Stimulated activated CD8-positive, alpha-beta memory T cell treated with anti-CD3 and anti-CD28 coated beads, Interleukin-7, amount 100 ng/mL, for 4 hours (primary cell): ENCODE data around the gene DAPL1.

Experiments used
- DNase-seq, 2 donors: peaks; one replicate each; pipeline ENCODE4 v3.0.0-alpha.2; 2020; ENCODE audit warnings: low read depth in 2 of 2

The DAPL1 gene, protein sequence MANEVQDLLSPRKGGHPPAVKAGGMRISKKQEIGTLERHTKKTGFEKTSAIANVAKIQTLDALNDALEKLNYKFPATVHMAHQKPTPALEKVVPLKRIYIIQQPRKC

DNA sequence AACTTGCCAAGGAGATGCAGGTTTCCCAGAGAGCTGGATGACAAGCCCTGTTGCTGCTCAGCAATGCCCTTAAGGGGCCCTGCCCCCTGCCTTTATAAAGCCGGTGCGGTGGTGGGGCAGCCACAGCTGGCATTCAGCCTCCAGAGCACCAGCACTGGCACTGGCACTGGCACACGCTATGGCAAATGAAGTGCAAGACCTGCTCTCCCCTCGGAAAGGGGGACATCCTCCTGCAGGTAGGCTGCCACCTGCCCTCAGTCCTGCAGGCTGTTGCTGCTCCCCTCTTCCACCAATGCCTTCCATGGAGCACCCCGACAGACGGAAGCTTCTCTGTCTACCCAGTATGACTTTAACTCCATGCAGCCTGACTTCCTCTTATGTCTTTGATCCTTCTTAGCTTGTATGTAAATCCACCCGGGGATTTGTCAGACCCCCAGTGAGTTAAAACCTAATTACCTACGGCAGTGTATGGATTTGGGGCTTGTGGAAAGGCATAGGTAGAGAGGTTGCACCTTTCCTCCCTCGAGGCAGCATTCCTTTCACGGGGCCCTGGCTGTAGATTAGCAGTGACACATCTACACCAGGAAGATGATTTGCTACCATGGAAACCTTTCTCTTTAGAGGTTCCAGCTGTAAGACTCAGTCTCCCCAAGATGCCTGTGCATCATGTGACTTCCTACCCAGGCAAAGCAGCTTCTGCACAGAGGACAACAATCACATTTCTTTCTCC lies at the start of gene DAPL1:
Gene DAPL1, plus strand, starts transcription at position 123 of the 730 bp plus-strand sequence. Its CDS starts 56 bp downstream, at position 179.
- no peak for DNase-seq

DNA sequence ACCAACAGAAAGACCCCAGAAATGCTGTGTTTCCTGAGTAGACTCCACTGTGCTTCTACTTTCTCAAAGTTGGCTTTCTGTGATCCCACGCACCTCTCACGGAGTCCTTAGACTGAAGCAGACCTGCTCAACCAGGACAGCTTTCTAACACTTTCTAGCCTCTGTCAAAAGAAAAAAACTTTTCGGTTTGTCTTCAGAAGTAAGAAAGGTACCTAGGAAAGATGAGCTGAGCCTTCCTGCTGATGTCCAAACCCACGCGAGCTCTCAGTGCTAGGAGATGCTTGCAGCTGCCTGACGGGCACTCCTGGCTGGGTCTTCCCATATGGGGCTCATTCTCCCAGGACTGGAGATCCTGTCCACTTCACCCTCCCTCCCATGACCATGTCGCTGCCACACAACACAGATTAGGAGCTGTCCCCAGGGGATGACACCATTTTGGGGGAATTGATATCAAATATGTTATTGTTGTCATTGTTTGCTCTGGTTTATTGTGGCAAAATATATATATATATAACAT lies 49.2 kb upstream of the DAPL1 start:
- no peak for DNase-seq

DNA sequence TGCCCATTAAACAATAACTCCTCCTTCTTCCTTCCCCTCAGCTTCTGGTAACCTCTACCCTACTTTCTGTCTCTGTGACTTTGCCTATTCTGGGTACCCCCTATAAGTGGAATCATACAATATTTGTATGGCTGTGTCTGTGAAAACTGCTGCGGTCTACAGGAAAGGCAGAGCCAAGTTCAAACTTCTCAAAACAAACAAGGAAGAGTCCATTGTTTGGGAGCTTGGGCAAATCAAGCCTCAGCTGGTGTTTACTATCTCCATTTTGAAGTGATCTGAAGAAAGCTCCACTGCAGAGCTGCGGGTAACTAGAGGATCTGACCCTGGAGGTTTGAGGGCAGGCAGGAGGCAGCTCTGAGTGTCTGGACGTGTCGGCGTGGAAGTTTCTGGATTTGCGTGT lies 48.6 kb upstream of the DAPL1 start:
- no peak for DNase-seq

DNA sequence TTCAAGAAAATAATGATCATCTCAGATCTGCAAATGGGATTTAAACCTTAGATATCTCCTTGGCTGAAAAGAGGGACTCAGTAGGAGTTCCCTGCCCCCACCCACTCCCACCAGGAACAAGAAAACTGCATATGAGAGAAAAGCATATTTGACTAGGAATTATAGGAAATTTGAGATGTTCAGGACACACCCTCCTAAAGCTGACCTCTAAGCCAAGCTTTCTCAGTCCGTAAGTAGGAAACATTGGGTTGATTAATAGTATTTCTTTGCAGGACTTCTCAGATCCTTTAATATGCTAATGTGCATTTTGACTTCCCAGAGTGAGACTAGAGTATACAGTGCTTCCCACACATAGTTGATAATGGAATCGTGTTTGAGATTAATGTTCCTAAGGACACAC lies 47.8 kb upstream of the DAPL1 start:
- no peak for DNase-seq

DNA sequence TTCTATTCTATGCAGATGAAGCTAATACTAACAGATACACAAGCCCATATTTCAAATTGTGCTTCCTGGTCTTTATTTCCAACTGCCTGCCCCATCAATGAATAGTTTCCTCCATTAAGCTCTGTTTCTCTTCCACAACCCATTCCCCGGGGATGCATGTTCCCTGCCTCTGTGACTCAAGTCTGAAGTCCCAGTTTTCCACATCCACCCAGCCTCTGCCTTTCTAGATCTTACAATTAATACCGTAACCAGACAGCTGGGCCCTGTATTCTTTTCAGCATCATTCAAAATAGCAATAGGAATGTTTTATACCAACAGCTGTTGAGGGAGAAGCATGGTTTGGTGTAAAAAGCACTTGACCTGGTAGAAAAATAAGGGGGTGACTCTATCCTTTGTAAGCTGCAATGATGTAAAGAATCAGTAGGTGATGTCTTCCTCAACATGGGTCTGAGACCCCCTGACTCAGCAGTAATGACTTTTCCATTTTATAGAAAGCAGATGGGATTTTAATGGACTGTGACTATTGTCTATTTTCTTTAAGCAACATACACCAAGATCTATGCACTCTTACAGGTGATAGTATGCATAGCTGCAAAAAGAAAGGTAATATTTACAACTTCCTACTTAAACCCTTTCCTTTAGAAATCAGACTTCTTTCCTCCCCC lies 46.1 kb upstream of the DAPL1 start:
- no peak for DNase-seq

DNA sequence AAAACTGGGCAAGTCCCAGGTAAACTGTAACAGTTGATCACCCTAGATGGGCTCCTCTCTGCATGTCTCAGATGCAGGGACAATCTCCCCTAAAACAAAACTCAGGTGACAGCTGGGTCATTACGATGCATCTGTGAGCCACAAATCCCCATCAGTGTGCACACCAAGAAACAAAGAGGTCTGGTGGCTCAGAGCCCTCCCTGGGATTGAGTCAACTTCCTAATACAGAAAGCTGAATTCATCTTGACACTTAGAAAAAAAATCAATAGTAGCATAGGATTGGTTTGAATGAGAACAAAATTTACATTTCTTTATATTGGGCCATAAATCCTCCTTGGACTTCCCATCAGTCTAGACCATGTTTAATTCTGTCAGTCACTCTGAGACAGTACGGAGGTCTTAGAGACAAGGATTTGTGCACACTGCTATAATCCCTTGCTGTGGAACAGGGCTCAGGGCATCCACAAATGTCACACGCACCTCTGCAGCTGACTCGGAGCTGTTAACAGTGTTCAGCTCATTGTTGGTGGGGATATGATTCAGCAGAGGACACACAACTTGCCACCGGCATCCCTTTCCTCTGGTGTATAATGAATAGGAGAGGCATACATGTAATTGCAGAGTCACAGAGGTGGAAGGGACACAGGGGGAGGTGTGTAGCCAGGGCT lies 44.5 kb upstream of the DAPL1 start:
- no peak for DNase-seq

DNA sequence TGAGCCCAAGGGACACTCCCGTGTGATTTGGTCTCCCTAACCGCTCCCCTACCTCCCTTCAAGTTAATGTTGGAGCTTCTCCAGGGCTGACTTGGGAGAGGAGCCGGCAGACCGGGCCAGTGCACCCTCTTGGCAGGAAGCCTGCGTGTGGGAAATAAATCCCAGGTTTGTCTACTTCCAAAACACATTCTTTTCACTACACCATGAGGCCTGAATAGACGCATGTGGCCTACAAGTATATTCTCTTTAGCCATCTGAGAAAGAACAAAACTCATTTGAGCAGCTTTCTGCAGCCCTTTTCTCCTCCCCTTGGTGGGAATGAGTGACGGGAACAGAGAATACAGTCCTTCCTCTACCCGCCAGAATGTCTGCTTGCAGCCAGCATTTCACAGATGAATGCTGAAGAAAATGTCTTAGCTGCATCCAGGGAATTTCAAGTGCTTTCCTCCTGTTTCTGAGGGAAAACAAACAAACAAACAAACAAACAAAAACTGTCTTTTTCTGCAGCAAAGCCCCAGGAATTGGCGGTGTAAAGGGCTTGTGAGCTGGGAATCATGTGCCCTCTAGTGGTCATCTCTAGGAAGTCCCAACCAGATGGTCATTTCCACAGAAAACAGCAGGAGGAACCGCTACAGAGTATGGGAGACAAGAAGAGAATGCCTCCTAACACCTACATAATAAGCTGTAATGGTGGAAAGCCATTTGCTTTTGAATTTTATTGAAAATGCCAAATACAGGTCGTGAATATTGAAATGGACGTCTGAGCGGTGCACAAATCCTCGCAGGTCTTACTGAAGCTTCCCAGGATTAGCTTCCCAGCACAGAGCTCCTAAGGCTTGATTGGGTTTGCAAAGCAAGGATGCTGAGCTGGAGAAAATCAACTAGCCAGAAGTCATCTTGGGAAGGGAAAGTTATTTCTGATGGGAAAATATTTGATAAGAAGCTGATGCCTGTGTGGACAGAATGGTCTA lies 41.2 kb upstream of the DAPL1 start:
- no peak for DNase-seq

DNA sequence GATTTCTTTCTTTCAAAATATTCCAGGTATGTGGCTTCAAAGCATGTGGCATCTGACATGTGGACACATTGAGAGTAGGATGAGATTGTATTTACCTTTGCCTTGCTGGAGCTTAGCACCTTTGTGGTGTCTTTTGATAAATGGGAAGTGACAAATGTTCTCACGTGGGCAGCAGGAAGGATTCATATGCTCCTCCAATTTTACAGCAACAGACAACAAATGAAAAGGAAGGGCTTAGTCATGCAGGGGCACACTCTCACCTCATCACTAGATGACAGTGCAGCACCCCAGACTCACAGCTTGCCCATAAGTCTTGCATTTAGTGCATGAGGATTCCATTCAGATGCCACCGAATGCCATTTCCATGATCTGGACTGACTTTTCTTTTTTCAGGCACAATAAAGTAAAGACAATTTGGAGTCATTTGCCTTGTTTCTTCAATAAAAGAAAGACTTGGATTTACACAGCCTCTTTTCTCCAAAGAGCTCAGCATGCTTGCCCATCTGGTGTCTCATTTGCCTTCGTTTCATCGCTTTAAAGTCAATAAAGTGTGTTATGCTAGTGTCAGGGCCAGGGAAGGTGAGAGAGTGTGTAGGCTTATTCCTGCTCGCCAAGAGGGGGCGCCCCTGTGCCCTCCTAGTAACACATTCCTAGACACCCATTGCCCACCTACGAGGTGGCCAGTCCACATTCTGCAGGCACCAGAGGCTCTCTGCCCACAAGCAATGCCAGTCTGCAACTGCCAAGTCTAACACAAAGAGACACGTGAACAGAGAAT lies 39.6 kb upstream of the DAPL1 start:
- DNase-seq, result no peak

DNA sequence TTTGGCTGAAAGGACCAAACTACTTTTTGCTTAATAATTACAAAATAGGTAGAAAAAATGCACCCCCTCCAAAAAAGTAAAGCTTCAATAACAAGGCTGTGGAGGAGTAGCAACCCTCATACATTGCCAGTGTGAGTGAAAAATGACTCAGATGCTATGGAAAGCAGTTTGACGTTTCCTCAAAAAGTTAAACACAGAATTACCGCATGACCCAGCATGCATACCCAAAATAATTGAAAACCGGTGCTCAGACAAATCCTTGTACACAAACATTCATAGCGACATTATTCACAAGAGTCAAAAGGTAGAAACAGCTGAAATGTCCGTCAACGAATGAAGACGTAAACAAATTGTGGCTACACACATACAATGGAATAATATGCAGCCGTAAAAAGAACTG lies 38.8 kb upstream of the DAPL1 start:
- no peak for DNase-seq

DNA sequence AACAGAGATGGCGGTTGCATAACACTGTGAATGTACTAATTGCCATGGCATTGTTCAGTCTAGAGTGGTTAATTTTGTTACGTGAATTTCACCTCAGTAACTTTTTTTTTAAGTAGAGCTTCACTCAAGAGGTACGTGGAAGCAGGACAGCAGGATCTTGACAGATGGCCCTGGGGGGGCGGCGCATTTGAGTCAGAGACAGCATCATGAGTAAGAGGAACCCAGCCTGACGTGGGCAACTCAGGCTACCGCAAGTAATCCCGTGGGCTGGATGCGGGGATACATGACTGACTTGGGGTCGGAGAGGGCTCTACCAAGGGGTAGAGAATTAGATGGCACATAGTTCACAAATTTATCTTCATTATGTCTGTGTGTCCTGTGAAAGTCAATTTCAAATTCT lies 38.1 kb upstream of the DAPL1 start:
- DNase-seq, result no peak

DNA sequence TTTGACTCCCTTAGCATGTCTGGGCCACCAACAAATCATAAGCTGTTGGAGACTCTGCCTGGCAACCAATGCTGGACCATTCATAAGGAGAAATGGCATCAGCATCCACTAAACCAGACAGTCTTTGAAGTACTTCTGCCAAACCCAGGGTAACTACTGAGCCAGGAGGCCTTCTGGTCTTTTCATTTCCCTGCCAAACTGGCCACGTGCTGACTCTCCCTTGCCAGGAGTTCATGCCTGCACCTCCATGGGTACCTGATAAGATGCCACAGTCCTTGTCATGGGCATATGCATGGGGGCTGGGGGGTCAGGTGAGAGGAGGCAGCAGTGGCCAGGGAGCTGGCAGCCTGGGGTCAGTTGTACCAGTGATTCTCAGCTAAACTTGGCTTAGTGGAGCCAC lies 34.2 kb upstream of the DAPL1 start:
- DNase-seq, result no peak

DNA sequence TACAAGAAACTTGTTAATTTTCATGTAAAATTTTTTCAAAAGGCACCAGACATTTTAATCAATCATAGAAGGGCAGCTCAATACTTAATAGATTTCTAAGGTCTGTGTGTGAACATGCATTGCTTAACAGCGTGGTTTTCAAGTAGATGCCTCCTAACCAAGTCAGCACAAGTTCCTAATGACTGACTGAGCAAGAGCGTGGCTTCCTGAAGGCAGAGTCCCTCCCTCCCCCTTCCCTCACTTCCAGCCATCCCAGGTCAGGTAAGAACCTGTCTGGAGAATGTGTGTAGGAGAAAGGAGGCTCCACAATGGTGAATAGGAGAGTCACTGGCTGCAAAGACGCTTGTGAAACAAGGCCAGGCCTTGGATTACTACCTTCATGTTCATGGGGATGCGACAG lies 33.5 kb upstream of the DAPL1 start:
- no peak for DNase-seq

DNA sequence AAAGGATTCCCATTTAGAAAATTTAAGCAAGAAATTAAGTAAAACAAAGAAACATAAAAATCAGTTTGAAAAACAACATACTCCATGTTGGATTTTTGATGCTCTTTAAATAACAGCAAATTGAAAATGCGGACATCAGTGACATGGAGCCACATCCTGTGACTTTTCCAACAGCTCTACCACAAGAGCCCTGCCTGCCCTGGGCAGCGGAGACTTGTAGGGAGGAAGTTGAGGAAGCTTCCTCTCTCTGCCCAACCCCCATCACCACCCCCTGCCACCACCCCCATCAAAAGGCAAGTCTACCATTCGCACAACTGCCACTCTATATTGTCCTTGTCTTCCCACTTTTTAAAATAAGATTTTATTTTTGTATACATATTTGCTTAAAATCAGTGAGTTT lies 32.8 kb upstream of the DAPL1 start:
- DNase-seq, result no peak

DNA sequence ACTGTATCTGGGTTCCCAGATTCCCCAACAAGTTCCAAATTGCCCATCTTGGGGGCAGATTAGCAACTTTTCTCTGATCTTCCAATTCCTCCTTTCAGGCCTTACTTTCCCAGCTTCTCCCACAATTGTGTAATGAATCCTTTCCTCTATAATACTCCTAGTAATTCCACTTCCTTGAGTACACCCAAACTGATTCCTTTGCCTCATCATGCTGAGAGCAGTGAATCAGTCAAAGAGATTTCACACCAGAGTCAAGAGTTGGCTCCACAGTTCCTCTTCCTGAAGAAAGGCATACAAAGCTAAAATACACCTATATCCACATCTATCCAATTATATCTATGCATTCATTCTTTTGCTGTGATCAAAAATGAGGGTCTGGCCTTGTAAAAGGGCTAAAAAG lies 28.6 kb upstream of the DAPL1 start:
- no peak for DNase-seq

DNA sequence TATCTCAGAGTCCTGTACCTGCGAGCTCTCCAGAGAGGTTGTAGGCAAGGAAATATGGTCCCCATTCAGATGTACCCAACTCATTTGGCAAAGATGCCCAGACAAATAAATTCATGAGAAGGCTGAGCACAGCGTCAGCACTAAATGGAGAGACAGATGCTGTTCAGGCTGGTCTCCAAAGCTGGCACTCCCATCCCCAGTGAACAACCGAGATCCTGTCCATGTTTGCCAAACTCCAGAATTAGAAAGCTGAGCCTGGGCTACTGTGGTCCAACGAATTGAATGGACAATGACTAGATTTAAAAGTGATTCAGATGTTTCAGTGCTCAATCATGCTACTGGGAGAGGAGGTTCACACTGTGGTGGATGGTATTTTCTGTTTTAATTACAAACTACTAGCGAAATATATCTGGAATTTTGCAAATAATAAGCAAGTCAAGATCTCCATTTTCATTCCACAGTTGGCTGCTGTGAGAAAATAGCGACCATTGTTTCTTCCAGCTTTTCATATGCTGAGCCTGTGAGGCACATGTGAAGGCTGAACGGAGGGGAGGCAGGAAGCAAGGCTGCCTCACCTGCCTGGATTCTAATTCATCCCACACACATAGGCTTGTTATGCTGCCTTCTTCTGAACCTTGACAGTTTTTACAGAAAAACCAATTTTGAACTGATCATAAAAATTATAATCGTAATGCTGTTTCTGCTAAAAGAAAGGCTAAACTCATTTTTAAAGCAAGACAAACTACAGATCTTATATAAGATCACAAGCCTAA lies 22.6 kb upstream of the DAPL1 start:
- no peak for DNase-seq

DNA sequence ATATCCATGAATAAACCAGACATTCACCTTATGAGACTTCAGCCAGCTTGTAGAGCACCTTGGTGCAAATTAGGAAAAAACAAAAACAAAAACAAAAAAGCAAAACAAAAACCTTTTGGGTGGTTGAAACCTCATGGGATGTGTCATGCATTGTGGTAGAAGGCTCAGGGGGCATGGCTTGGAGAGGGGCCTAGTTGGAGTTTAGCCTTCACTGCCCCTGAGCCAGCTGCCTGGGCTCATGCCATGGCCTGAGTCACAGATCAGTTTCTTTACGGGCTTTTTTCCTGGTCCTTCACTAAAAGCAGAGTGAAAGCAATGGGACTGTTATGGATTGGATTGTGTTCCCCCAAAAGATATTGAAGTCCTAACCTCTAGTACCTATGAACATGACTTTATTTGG lies 22.0 kb upstream of the DAPL1 start:
- no peak for DNase-seq

DNA sequence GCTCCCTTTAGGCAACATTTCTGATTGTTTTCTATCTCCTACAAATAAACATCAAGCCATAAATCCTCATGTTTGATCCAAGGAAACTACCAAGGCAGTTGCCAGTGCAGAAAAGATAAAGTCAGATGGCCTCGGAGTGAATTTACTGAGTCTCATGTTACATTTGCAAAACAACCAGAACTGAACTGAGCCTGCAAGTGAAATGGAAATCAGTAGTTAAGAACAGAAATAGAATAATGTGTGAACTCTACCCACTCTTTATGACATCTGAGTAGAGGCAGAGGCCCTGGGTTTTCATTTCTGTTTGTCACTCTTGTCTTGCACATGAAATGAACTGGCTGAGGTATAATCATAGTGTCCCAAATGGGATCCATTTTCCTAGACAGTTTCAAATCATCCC lies 20.4 kb upstream of the DAPL1 start:
- DNase-seq, result no peak

DNA sequence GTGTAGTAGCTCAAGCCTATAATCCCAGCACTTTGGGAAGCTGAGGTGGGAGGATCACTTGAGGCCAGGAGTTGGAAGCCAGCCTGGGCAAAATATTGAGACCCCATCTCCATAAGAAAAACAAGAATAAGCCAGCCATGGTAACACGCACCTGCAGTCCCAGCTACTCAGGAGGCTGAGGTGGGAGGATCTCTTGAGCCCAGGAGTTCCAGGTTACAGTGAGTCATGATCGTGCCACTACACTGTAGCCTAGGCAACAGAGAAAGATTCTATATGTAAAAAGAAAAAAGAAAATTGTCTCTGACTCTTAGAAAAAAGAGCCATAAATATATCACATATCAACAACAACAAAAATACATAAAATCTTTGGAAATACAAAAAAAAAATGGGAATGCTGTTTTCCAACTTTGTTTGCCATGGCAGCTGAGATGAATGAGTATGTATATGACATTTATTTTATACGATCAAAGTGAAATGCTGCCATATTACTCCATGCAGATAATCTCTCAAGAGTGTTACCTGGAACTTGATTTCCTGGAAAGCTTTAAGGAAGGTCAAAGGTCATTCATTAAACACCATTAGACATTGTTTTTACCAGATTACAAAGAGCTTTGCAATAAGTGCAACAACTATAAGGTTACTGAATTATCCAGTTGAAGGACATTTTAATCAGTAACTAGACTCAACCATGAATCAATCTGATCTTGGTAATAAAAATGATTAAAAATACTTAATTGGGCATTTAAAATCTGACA lies 19.7 kb upstream of the DAPL1 start:
- DNase-seq, result no peak

DNA sequence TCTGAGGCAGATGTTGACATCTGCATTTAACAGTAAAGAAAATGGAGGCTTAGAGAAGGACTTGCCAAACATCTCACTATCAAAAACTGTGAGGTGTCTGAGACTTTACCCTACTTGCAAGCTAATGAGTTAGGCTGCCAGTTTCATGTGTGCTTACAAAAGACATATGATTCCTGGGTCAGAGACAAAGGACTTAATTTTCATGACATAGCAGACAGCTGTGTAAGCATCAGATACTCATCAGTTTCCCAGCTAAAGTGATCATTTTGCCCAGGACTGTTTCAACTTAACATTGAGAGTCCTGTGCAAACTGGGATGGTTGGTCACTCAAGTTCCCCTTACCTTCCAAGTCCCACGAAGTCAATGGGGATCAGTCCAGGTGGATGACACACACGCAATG lies 18.9 kb upstream of the DAPL1 start:
- no peak for DNase-seq
